PC-9 (cell line): ENCODE measurements around the gene TTC7B. TPM values are rescaled to one million over a fixed set of nuclear protein-coding genes. Genes with fewer than 3 reads are reported as not detected.
A peak's percentile ranks its signal among the peaks of the same experiment; 100 is the strongest.
"Not testable (repeated sequence)": the region's sequence is repeated elsewhere in the genome, so short reads cannot be mapped to it uniquely, and the experiment has no call there.

Source experiments
- BruUV-seq: library from RNA; stranded (reverse); fragments of 400-500 nt; replicated peaks from 2 replicates; lab custom pipeline; 2021; lab: Mats Ljungman, UMichigan
- CTCF ChIA-PET: fragments of 300-600 bp; sonication (Branson Sonifier 250); formaldehyde crosslinking; loops from one replicate; lab custom pipeline; 2022; ENCODE audit warnings: antibody characterized with exemption; lab: Charles Lee
- POLR2A ChIA-PET: fragments of 300-600 bp; sonication (Branson Sonifier 250); formaldehyde crosslinking; loops from one replicate; lab custom pipeline; 2022; ENCODE audit warnings: antibody characterized with exemption; ENCODE audit not compliant: unreplicated experiment; lab: Charles Lee
- DNase-seq, 2 experiments: peaks; one replicate each; pipeline versions ENCODE4 v3.0.0 to v3.0.0-alpha.2; 2015 to 2022; ENCODE audit warnings: mixed read lengths in 1 of 2
- H2AFZ ChIP-seq: fragments of 200-600 bp; sonication (generic); 2 replicates; pipeline ENCODE4 v1.8.1; 2017; ENCODE audit warnings: antibody characterized with exemption
- H3F3A ChIP-seq: fragments of 200-600 bp; sonication (generic); 2 replicates; pipeline ENCODE4 v1.8.1; 2017; ENCODE audit warnings: antibody characterized with exemption, mild to moderate bottlenecking, low read depth; ENCODE audit not compliant: insufficient read depth
- H3K27ac ChIP-seq: fragments of 200-600 bp; sonication (generic); 2 replicates; pipeline ENCODE4 v1.6.1; 2016; ENCODE audit warnings: mixed run types
- H3K27me3 ChIP-seq: fragments of 200-600 bp; sonication (generic); 2 replicates; pipeline ENCODE4 v1.6.1; 2016; ENCODE audit warnings: low read depth, mixed run types; ENCODE audit not compliant: insufficient read depth
- H3K36me3 ChIP-seq: fragments of 200-600 bp; sonication (generic); 2 replicates; pipeline ENCODE4 v1.6.1; 2016; ENCODE audit warnings: low read depth, mixed run types
- H3K4me1 ChIP-seq: fragments of 200-600 bp; sonication (generic); replicated peaks from 2 replicates; pipeline ENCODE4 v1.6.1; 2016; ENCODE audit warnings: mixed run types; ENCODE audit not compliant: insufficient read depth
- H3K4me2 ChIP-seq: fragments of 200-600 bp; sonication (generic); 2 replicates; pipeline ENCODE4 v1.6.1; 2017; ENCODE audit warnings: mixed run types
- H3K4me3 ChIP-seq: fragments of 200-600 bp; sonication (generic); 2 replicates; pipeline ENCODE4 v1.6.1; 2016; ENCODE audit warnings: mixed run types
- H3K79me2 ChIP-seq: fragments of 200-600 bp; sonication (generic); 2 replicates; pipeline ENCODE4 v1.6.1; 2017; ENCODE audit warnings: low read depth, mixed run types
- H3K9me2 ChIP-seq: fragments of 200-600 bp; sonication (generic); 2 replicates; pipeline ENCODE4 v1.8.1; 2017; ENCODE audit warnings: mild to moderate bottlenecking; ENCODE audit not compliant: insufficient read depth
- H3K9me3 ChIP-seq: fragments of 200-600 bp; sonication (generic); 2 replicates; pipeline ENCODE4 v1.8.1; 2016; ENCODE audit warnings: low read depth; ENCODE audit not compliant: insufficient read depth
- H4K20me1 ChIP-seq: fragments of 200-600 bp; sonication (generic); 2 replicates; pipeline ENCODE4 v1.8.1; 2017; ENCODE audit not compliant: insufficient read depth
- EZH2 ChIP-seq: fragments of 200-600 bp; sonication (generic); IDR thresholded peaks from 2 replicates; pipeline ENCODE4 v1.8.0; 2017; ENCODE audit warnings: antibody characterized with exemption, low read depth
- intact Hi-C: fragments of 100-400 bp; cut with micrococcal nuclease; formaldehyde crosslinking; loops from one replicate; pipeline ENCODE4 v1.10.0; 2022; ENCODE audit not compliant: unreplicated experiment
- total RNA-seq: library from RNA; stranded (reverse); gene quantifications from 2 replicates; pipeline ENCODE4 v1.2.3, GENCODE V29; 2021
- TF ChIP-seq, protein P1 (sequence below): fragments of 200-600 bp; sonication (generic); conservative IDR thresholded peaks from 2 replicates; pipeline ENCODE4 v1.6.1; 2017; ENCODE audit warnings: mixed run types, antibody characterized with exemption, mild to moderate bottlenecking, moderate library complexity

TTC7B gene
- total RNA-seq, 1 experiment from 2014 or later = 6.8 TPM

DNA sequence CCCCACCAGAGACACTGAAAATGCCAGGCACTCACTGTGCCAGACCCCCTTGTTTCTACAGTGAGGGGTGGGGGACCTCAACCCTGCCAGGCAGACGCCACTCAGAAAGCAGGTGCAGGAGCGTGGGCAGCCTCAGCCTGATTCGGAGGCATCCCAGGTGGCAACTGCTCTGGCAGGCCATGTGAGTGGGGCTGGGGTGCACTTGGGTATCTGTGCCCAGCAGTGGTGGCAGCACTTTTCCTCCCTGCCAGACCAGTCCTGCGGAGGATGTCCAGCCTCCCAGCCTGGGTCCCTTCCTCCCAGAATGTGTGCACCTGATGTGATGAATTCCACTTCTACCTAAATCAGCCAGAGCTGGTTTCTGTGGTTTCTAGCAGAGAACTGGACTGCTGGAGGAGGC is 13.4 kb upstream of the TTC7B start:
- no peak for DNase-seq
- Histone ChIP-seq H3K4me2 (no peak overlapping the region), H3K9me3 (no peaks in the 10 kb centered on the region), H3K4me1 (peaks cover 3% of the 10 kb centered on the region; the same call in 1 of the 2 replicates), H2AFZ (no peak overlapping the region), H3K4me3 (no peak overlapping the region), H3K79me2 (no peaks in the 10 kb centered on the region), H4K20me1 (no peaks in the 10 kb centered on the region), H3K9me2 (no peaks in the 10 kb centered on the region), H3K36me3 (no peaks in the 10 kb centered on the region), H3K27ac (no peak overlapping the region), H3K27me3 (no peaks in the 10 kb centered on the region), H3F3A (no peaks in the 10 kb centered on the region)
- POLR2A ChIA-PET = no interaction called here
- intact Hi-C loops = no loop called here
- BruUV-seq = no TSS peak
- CTCF ChIA-PET = no interaction called here
- TF ChIP-seq, protein P1, sequence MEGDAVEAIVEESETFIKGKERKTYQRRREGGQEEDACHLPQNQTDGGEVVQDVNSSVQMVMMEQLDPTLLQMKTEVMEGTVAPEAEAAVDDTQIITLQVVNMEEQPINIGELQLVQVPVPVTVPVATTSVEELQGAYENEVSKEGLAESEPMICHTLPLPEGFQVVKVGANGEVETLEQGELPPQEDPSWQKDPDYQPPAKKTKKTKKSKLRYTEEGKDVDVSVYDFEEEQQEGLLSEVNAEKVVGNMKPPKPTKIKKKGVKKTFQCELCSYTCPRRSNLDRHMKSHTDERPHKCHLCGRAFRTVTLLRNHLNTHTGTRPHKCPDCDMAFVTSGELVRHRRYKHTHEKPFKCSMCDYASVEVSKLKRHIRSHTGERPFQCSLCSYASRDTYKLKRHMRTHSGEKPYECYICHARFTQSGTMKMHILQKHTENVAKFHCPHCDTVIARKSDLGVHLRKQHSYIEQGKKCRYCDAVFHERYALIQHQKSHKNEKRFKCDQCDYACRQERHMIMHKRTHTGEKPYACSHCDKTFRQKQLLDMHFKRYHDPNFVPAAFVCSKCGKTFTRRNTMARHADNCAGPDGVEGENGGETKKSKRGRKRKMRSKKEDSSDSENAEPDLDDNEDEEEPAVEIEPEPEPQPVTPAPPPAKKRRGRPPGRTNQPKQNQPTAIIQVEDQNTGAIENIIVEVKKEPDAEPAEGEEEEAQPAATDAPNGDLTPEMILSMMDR = no peak
- no peak for TF ChIP-seq EZH2

DNA sequence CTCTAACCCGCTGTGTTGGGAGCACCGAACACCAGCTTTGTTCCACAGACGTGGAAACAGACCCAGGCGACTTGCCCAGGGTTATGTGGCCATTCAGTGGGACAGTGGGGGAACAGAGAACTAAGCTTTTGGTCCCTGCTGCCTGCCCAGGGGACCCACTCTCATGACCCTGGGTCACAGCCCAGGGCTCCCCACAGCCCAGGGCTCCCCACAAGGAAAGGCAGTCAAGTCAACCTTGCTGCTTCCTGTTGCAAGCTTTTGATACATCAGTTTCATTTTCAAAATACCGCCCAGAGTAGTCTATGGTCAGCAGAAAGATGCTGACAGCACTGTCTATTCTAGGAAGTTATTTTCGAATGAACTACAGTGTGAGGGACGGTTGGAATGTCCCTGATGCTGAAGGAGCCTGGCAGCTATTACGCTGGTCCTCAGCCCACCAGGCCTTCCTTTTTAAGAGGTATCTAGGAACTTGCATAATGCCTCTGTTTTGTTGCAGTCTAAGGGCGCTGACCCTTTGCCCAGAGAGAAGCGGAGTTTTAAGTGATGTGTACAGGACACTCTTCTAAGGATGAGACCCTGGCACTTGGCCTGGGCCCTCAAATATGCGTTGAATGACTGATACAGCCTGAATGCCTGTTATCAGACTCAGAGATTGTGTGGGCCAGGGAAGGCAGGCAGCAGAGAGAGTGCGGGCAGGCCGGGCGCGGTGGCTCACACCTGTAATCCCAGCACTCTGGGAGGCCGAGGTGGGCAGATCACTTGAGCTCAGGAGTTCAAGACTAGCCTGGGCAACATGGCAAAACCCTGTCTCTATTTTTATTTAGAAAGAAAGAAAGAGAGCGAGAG is 12.6 kb upstream of the TTC7B start:
- H3K4me3 ChIP-seq = peak overlapping the region; percentile 40; the same call in 1 of the 2 replicates
- DNase-seq = no peak
- ChIA-PET POLR2A (no interaction called here), CTCF (no interaction called here)
- no peaks in the 10 kb centered on the region for H3K36me3 ChIP-seq
- H3K4me2 ChIP-seq = peak overlapping the region; percentile 76
- H2AFZ ChIP-seq = peak overlapping the region; percentile 68; the same call in 1 of the 2 replicates
- no peaks in the 10 kb centered on the region for H3K79me2 ChIP-seq
- no peaks in the 10 kb centered on the region for H3K9me2 ChIP-seq
- H3K27ac ChIP-seq = no peak overlapping the region
- BruUV-seq = TSS peak; percentile 98
- no peaks in the 10 kb centered on the region for H3F3A ChIP-seq
- intact Hi-C loops = no loop called here
- H3K27me3 ChIP-seq = no peaks in the 10 kb centered on the region
- H3K4me1 ChIP-seq = peaks cover 3% of the 10 kb centered on the region; the same call in 1 of the 2 replicates
- no peaks in the 10 kb centered on the region for H4K20me1 ChIP-seq
- no peak for TF ChIP-seq EZH2
- TF ChIP-seq, protein P1 = no peak
- no peaks in the 10 kb centered on the region for H3K9me3 ChIP-seq

DNA sequence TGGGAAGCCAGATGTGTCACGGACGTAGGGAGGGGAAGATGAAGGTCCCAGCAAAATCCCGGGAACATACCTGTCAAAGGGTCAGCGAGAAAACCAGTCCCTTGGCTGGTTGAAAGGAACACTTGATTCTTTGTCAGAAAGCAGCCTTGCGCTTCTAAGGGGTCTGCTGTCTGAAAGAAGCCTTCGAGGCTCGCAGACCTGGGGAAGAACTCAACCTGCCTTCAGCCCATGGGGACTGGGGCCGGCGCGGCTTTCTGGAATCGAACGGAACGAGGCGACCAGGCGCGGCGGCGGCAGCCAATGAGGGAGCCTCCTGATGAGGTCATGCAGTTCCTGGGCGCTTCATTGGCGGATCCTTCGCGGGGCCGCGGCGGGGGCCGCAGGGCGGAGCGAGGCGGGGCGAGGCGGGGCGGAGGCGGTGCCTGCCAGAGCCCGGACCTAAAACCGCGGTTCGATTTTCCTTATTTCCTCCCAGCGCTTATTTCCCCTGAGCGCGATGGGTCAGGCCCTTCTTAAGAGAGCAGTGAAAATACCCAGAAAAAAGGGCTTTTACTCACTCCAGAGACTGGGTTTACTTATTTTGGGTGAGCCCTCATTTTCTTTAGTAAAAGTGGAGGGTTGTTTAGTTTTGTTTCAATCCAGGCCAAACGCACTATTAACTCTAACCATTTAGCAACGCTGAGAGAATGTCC is 11.8 kb upstream of the TTC7B start:
- Histone ChIP-seq H3K79me2 (no peaks in the 10 kb centered on the region), H4K20me1 (no peaks in the 10 kb centered on the region)

DNA sequence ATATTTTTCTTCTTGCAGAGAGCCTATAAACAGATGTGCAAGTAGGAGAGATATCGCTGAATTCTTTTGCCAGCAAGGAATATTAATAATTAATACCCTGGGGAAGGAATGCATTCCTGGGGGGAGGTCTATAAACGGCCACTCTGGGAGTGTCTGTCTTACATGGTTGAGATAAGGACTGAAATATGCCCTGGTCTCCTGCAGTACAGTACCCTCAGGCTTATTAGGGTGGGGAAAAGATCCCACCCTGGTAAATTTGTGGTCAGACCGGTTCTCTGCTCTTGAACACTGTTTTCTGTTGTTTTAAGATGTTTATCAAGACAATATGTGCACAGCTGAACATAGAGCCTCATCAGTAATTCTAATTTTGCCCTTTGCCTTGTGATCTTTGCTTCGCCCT is 7.3 kb upstream of the TTC7B start:
- CTCF ChIA-PET, H3K4me1 ChIP-seq, H3K36me3 ChIP-seq, H3K4me3 ChIP-seq, H2AFZ ChIP-seq, H3K4me2 ChIP-seq, H3K9me3 ChIP-seq, H4K20me1 ChIP-seq, H3K27ac ChIP-seq, H3K27me3 ChIP-seq, POLR2A ChIA-PET, H3K9me2 ChIP-seq, BruUV-seq, H3F3A ChIP-seq, DNase-seq, intact Hi-C loops, H3K79me2 ChIP-seq: not testable (repeated sequence)

More for the DNA sequence above, 11.8 kb upstream of the TTC7B start:
- intact Hi-C loops = no loop called here
- TF ChIP-seq, protein P1 = no peak
- TF ChIP-seq EZH2 = no peak
- Histone ChIP-seq H3K9me3 (no peaks in the 10 kb centered on the region), H3K4me2 (peak overlapping the region; percentile 76), H3K36me3 (no peaks in the 10 kb centered on the region), H3K9me2 (no peaks in the 10 kb centered on the region), H3K27me3 (no peaks in the 10 kb centered on the region), H3K4me3 (peak overlapping the region; percentile 49; the same call in 1 of the 2 replicates), H3F3A (no peaks in the 10 kb centered on the region), H3K4me1 (peaks cover 3% of the 10 kb centered on the region; the same call in 1 of the 2 replicates), H3K27ac (no peak overlapping the region), H2AFZ (peak overlapping the region; percentile 86)
- peak; percentile 67 to 68 for DNase-seq
- CTCF ChIA-PET = no interaction called here
- POLR2A ChIA-PET = no interaction called here
- BruUV-seq = no TSS peak
